Prostate gland (tissue), 2 donors: ENCODE data around the gene LDB2.

Experiments used
- POLR2AphosphoS5 ChIP-seq: sonication (generic); formaldehyde crosslinking; IDR thresholded peaks from one replicate; pipeline ENCODE4 v1.6.1; 2017; ENCODE audit warnings: antibody characterized with exemption
- TF ChIP-seq, protein P1 (sequence below), 4 experiments: fragments of 200-600 bp in 2 of 4; fragments of 450-650 bp in 2 of 4; sonication (generic) in 2 of 4; IDR thresholded peaks; 1 replicate in 3 of 4; 2 replicates in 1 of 4; pipeline ENCODE4 v1.5.1; 2016 to 2019; ENCODE audit warnings: antibody characterized with exemption in 4 of 4, mild to moderate bottlenecking in 2 of 4, moderate library complexity in 2 of 4

DNA sequence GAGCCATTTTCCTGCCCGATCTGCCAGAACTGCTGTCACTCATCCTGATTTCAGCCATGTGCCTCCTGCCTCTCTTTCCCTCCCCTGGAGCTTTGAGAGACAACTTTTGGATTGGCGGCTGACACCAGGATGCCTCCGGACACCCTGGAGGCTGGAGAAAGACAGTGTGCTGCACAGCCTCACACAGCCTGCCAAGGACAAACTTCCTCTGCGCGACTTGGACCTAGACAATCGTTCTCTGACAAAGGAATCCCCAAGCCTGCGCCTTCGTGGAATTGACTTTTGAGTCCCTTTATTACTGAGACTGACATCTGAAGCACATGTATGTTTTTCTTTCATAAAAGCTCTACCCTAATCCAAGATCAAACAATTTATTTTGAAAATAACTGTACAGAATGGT is 10.8 kb upstream of the LDB2 start:
- TF ChIP-seq, protein P1, sequence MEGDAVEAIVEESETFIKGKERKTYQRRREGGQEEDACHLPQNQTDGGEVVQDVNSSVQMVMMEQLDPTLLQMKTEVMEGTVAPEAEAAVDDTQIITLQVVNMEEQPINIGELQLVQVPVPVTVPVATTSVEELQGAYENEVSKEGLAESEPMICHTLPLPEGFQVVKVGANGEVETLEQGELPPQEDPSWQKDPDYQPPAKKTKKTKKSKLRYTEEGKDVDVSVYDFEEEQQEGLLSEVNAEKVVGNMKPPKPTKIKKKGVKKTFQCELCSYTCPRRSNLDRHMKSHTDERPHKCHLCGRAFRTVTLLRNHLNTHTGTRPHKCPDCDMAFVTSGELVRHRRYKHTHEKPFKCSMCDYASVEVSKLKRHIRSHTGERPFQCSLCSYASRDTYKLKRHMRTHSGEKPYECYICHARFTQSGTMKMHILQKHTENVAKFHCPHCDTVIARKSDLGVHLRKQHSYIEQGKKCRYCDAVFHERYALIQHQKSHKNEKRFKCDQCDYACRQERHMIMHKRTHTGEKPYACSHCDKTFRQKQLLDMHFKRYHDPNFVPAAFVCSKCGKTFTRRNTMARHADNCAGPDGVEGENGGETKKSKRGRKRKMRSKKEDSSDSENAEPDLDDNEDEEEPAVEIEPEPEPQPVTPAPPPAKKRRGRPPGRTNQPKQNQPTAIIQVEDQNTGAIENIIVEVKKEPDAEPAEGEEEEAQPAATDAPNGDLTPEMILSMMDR (IDR thresholded peaks at IDR 0.05): no peak
- no peak for TF ChIP-seq POLR2AphosphoS5
